ENCODE results near the gene UBE3A. TPM values are rescaled to one million over a fixed set of nuclear protein-coding genes. Genes with fewer than 3 reads are reported as not detected.
A peak's percentile ranks its signal among the peaks of the same experiment; 100 is the strongest.

UBE3A gene
- total and polyA plus RNA-seq, 2 donors (not counting 1 experiment from before 2014, with no cell fraction given): 13.4 to 135 TPM

- Mint-ChIP-seq H3K9me3 (ENCODE audit: insufficient read depth) (no peaks in the 10 kb centered on the region), H3K27ac (no peak overlapping the region), H3K4me3 (peak overlapping the region; percentile 16), H3K27me3 (no peaks in the 10 kb centered on the region), H3K4me1 (peaks cover 60% of the 10 kb centered on the region)
- no peak for DNase-seq
- no peak overlapping the region for H3K9ac ChIP-seq (ENCODE audit: low read length)
- peaks cover 0 to 4% of the 10 kb centered on the region in 2 experiments for H3K36me3 ChIP-seq (replicated peaks in 1 of 2; ENCODE audit: control extremely low read depth in 1 of 2, control insufficient read depth in 1 of 2, extremely low read depth in 1 of 2, insufficient read depth in 2 of 2, low read length in 1 of 2)
- ChIA-PET POLR2A (no interaction called here), CTCF (no interaction called here)
- peaks cover 22 to 36% of the 10 kb centered on the region in 2 donors for H3K4me1 ChIP-seq (ENCODE audit: control insufficient read depth in 2 of 2, insufficient read depth in 2 of 2, low read length in 2 of 2)
- peaks cover 78% of the 10 kb centered on the region for H3K79me2 ChIP-seq (ENCODE audit: control insufficient read depth, insufficient read depth, low read length)
- TF ChIP-seq EZH2 (IDR thresholded peaks at IDR 0.05; ENCODE audit: borderline replicate concordance, insufficient read depth, low read depth, low read length, poor library complexity, severe bottlenecking) (no peak), CTCF (IDR thresholded peaks at IDR 0.05) (no peak)
- intact Hi-C loops (cut with micrococcal nuclease): loop anchor here (5.0 to 10.0 kb wide), 2 partner anchors 33 to 51 kb away; no protein-coding TSS in a partner anchor
- H3K4me3 ChIP-seq (ENCODE audit: control extremely low read depth in 1 of 5, extremely low read depth in 1 of 5, insufficient read depth in 1 of 5, low read depth in 2 of 5, low read length in 4 of 5): no peak overlapping the region
- H3K27me3 ChIP-seq (replicated peaks in 1 of 4; ENCODE audit: control extremely low read depth in 1 of 4, control insufficient read depth in 3 of 4, insufficient read depth in 4 of 4, low read length in 3 of 4): no peaks in the 10 kb centered on the region
- no peak overlapping the region for H3K27ac ChIP-seq (ENCODE audit: low read length in 2 of 2)
- H2AFZ ChIP-seq (ENCODE audit: insufficient read depth, low read depth, low read length, poor library complexity, severe bottlenecking): no peak overlapping the region
- H3K9me3 ChIP-seq (ENCODE audit: control extremely low read depth in 1 of 3, control insufficient read depth in 2 of 3, insufficient read depth in 1 of 3, low read length in 2 of 3): peaks cover 0 to 3% (median 0%) of the 10 kb centered on the region in 3 donors
- H3K4me2 ChIP-seq (replicated peaks; ENCODE audit: low read depth, low read length, poor library complexity, severe bottlenecking): peak overlapping the region; percentile 4
- WGBS (ENCODE audit: insufficient coverage): no CpG with 5 or more reads among the region's 5 CpGs
- no peak for ATAC-seq (ENCODE audit: low read depth)
- H4K20me1 ChIP-seq (ENCODE audit: control insufficient read depth, insufficient read depth, low read length, poor library complexity, severe bottlenecking): peaks cover 44% of the 10 kb centered on the region
Observed at GRCh38 chr15:25435474-25436243, 3.2 kb downstream of the UBE3A start.
